Spinal cord (tissue), 10 donors: ENCODE measurements around the gene PRR35. TPM values are rescaled to one million over a fixed set of nuclear protein-coding genes. Genes with fewer than 3 reads are reported as not detected.

Source experiments
- DNase-seq, 6 donors: peaks; one replicate each; pipeline versions ENCODE4 v3.0.0 to v3.0.0-alpha.2; 2013 to 2015; ENCODE audit warnings: low spot score in 6 of 6, low read depth in 4 of 6
- H3K27ac ChIP-seq: one replicate; pipeline ENCODE4 v1.5.1; 2013; ENCODE audit warnings: low read depth, low read length, control low read depth
- H3K27me3 ChIP-seq: one replicate; pipeline ENCODE4 v1.6.1; 2013; ENCODE audit warnings: low read length; ENCODE audit not compliant: control insufficient read depth, insufficient read depth
- H3K36me3 ChIP-seq: one replicate; pipeline ENCODE4 v1.6.1; 2013; ENCODE audit warnings: low read length; ENCODE audit not compliant: control insufficient read depth, insufficient read depth
- H3K4me1 ChIP-seq: one replicate; pipeline ENCODE4 v1.6.1; 2013; ENCODE audit warnings: low read length; ENCODE audit not compliant: control insufficient read depth, insufficient read depth
- H3K4me3 ChIP-seq: one replicate; pipeline ENCODE4 v1.5.1; 2013; ENCODE audit warnings: low read depth, low read length, control low read depth
- H3K9me3 ChIP-seq: one replicate; pipeline ENCODE4 v1.6.1; 2013; ENCODE audit warnings: low read length; ENCODE audit not compliant: control insufficient read depth, insufficient read depth
- WGBS: methylation state at CpG from one replicate; pipeline ENCODE4 v1.1.5; 2013; ENCODE audit warnings: missing lambda C conversion rate; ENCODE audit not compliant: insufficient coverage; 5-methylcytosine and 5-hydroxymethylcytosine counted together
- polyA plus RNA-seq, 2 donors: library from polyadenylated mRNA; unstranded; fragments of 120-200 nt; gene quantifications; one replicate each; pipeline ENCODE4 v1.2.1, GENCODE V29; 2013; ENCODE audit not compliant: insufficient read length in 2 of 2
- total RNA-seq, 2 donors: library from RNA; depleted of rRNA in 1 of 2; stranded (reverse); fragments of 120-200 nt in 1 of 2; fragments of >200 nt in 1 of 2; gene quantifications; one replicate each; pipeline versions ENCODE4 v1.2.3 to v1.2.4, GENCODE V29; 2013 to 2014
- donor health status: healthy.

The PRR35 gene
- total and polyA plus RNA-seq, 4 donors = 0.06 to 0.14 TPM; not detected in 2

GRCh38 chr16:557463-558297, 2.5 kb upstream of the PRR35 start:
- Histone ChIP-seq H3K9me3 (no peaks in the 10 kb centered on the region), H3K4me1 (peaks cover 36% of the 10 kb centered on the region), H3K27ac (no peak overlapping the region), H3K27me3 (peaks cover 33% of the 10 kb centered on the region), H3K36me3 (peaks cover 30% of the 10 kb centered on the region), H3K4me3 (no peak overlapping the region)
- 78% methylated on average over 22 of the region's 23 CpGs for WGBS
- no peak for DNase-seq

GRCh38 chr16:558298-559020, 1.7 kb upstream of the PRR35 start:
- H3K4me3 ChIP-seq = no peak overlapping the region
- H3K9me3 ChIP-seq = no peaks in the 10 kb centered on the region
- DNase-seq = no peak
- H3K27ac ChIP-seq = no peak overlapping the region
- peaks cover 24% of the 10 kb centered on the region for H3K36me3 ChIP-seq
- H3K27me3 ChIP-seq = peaks cover 33% of the 10 kb centered on the region
- H3K4me1 ChIP-seq = peaks cover 36% of the 10 kb centered on the region
- 66% methylated on average over 18 of the region's 22 CpGs for WGBS

GRCh38 chr16:559021-559380, 1.2 kb upstream of the PRR35 start:
- H3K27ac ChIP-seq = no peak overlapping the region
- no peak overlapping the region for H3K4me3 ChIP-seq
- no peak for DNase-seq
- 61% methylated on average over 15 of the region's 15 CpGs for WGBS
- H3K36me3 ChIP-seq = peaks cover 18% of the 10 kb centered on the region
- peaks cover 33% of the 10 kb centered on the region for H3K4me1 ChIP-seq
- H3K9me3 ChIP-seq = no peaks in the 10 kb centered on the region
- peaks cover 33% of the 10 kb centered on the region for H3K27me3 ChIP-seq

GRCh38 chr16:559411-560203, 587 bp upstream of the PRR35 start:
- Histone ChIP-seq H3K4me3 (no peak overlapping the region), H3K4me1 (peaks cover 27% of the 10 kb centered on the region), H3K27me3 (peaks cover 33% of the 10 kb centered on the region), H3K27ac (no peak overlapping the region), H3K36me3 (peaks cover 12% of the 10 kb centered on the region), H3K9me3 (no peaks in the 10 kb centered on the region)
- DNase-seq = no peak
- 3% methylated on average over 59 of the region's 62 CpGs for WGBS

- peaks cover 33% of the 10 kb centered on the region for H3K27me3 ChIP-seq
- 22% methylated on average over 44 of the region's 54 CpGs for whole genome bisulfite sequencing
Measured at GRCh38 chr16:560701-561412, 663 bp downstream of the PRR35 start.

GRCh38 chr16:561413-561794, 1.2 kb downstream of the PRR35 start:
- Histone ChIP-seq H3K36me3 (peaks cover 2% of the 10 kb centered on the region), H3K4me1 (peaks cover 32% of the 10 kb centered on the region), H3K27ac (no peak overlapping the region), H3K9me3 (no peaks in the 10 kb centered on the region), H3K4me3 (no peak overlapping the region), H3K27me3 (peaks cover 33% of the 10 kb centered on the region)
- no peak for DNase-seq
- WGBS = 70% methylated on average over 14 of the region's 15 CpGs

More at GRCh38 chr16:560701-561412, 663 bp downstream of the PRR35 start:
- no peak for DNase-seq
- peaks cover 2% of the 10 kb centered on the region for H3K36me3 ChIP-seq
- no peak overlapping the region for H3K4me3 ChIP-seq
- no peaks in the 10 kb centered on the region for H3K9me3 ChIP-seq
- peaks cover 27% of the 10 kb centered on the region for H3K4me1 ChIP-seq
- no peak overlapping the region for H3K27ac ChIP-seq

- H3K27ac ChIP-seq = no peak overlapping the region
- peaks cover 2% of the 10 kb centered on the region for H3K36me3 ChIP-seq
- no peak overlapping the region for H3K4me3 ChIP-seq
- no peak for DNase-seq
- no peaks in the 10 kb centered on the region for H3K9me3 ChIP-seq
- 87% methylated on average over 41 of the region's 43 CpGs for WGBS
- peaks cover 33% of the 10 kb centered on the region for H3K27me3 ChIP-seq
- H3K4me1 ChIP-seq = peaks cover 36% of the 10 kb centered on the region
Measured at GRCh38 chr16:561957-562938, 2.1 kb downstream of the PRR35 start.

- 92% methylated on average over 30 of the region's 30 CpGs for WGBS
- peaks cover 31% of the 10 kb centered on the region for H3K27me3 ChIP-seq
- no peak for DNase-seq
- peaks cover 9% of the 10 kb centered on the region for H3K36me3 ChIP-seq
- no peak overlapping the region for H3K4me3 ChIP-seq
- H3K9me3 ChIP-seq = no peaks in the 10 kb centered on the region
- peaks cover 39% of the 10 kb centered on the region for H3K4me1 ChIP-seq
- no peak overlapping the region for H3K27ac ChIP-seq
Measured at GRCh38 chr16:563072-563644, 3.0 kb downstream of the PRR35 start.
